HepG2 (cell line): ENCODE data around the gene EPB41L2. TPM values are rescaled to one million over a fixed set of nuclear protein-coding genes. Genes with fewer than 3 reads are reported as not detected.

Experiments
- ATAC-seq: fragments of 200-7000 bp; cut with Tn5 transposase; 3 replicates; pipeline ENCODE4 v1.9.1; 2020; ENCODE audit warnings: mild to moderate bottlenecking, moderate library complexity
- BruUV-seq: library from RNA; stranded (reverse); fragments of 400-500 nt; replicated peaks from 2 replicates; lab custom pipeline; 2021; lab: Mats Ljungman, UMichigan
- CTCF ChIA-PET: fragments of 300-600 bp; formaldehyde crosslinking; extraction: SDS; loops from one replicate; lab custom pipeline; 2021; ENCODE audit warnings: low total read pairs, inconsistent platforms, low intra/inter-chr PET ratio; lab: Yijun Ruan, JAX
- POLR2A ChIA-PET: fragments of 350-600 bp; sonication (Branson Sonifier 250); formaldehyde crosslinking; loops from one replicate; lab custom pipeline; 2020; ENCODE audit warnings: antibody characterized with exemption, inconsistent platforms; lab: Yijun Ruan, JAX
- DNase-seq: peaks from one replicate; pipeline ENCODE4 v3.0.0-alpha.2; 2015; ENCODE audit warnings: low spot score
- FAIRE-seq: peaks from 3 replicates; lab custom pipeline; 2011; peaks lifted over from hg19 to GRCh38; lab: Jason Lieb, UNC
- H2AFZ ChIP-seq: one replicate; pipeline ENCODE4 v1.6.1; 2011; ENCODE audit warnings: low read length, inconsistent platforms
- H3K27ac ChIP-seq: fragments of 300-600 bp; 3 replicates; pipeline ENCODE4 v1.8.0; 2011; ENCODE audit warnings: mixed run types, mild to moderate bottlenecking, mixed read lengths, low read length, inconsistent platforms; ENCODE audit not compliant: insufficient read depth; ENCODE audit errors: extremely low read length
- H3K27me3 ChIP-seq, 2 experiments: fragments of 200-600 bp in 1 of 2; 2 replicates in 1 of 2; 3 replicates in 1 of 2; pipeline versions ENCODE4 v1.6.0 to v1.8.0; 2011; ENCODE audit warnings: low read length in 2 of 2, mild to moderate bottlenecking in 2 of 2, moderate library complexity in 2 of 2, inconsistent platforms in 1 of 2; ENCODE audit not compliant: insufficient read depth in 2 of 2, control insufficient read depth in 1 of 2
- H3K36me3 ChIP-seq, 2 experiments: fragments of 200-600 bp in 1 of 2; replicated peaks in 1 of 2; 2 replicates in 1 of 2; 3 replicates in 1 of 2; pipeline versions ENCODE4 v1.5.1 to v1.8.0; 2011; ENCODE audit warnings: low read length in 2 of 2, inconsistent platforms in 1 of 2; ENCODE audit not compliant: insufficient read depth in 2 of 2, control insufficient read depth in 1 of 2
- H3K4me1 ChIP-seq: 2 replicates; pipeline ENCODE4 v1.5.1; 2012; ENCODE audit warnings: low read length, inconsistent platforms; ENCODE audit not compliant: insufficient read depth
- H3K4me2 ChIP-seq: 2 replicates; pipeline ENCODE4 v1.6.0; 2011; ENCODE audit warnings: low read depth, low read length, inconsistent platforms
- H3K4me3 ChIP-seq, 3 experiments: fragments of 200-600 bp in 1 of 3; sonication (generic), shearing (Covaris generic) in 1 of 3; replicated peaks in 1 of 3; 2 replicates each; pipeline ENCODE4 v1.5.1; 2011 to 2016; ENCODE audit warnings: low read length in 3 of 3, inconsistent platforms in 2 of 3, low read depth in 2 of 3, mild to moderate bottlenecking in 2 of 3, control low read depth in 1 of 3, mixed read lengths in 1 of 3; ENCODE audit not compliant: insufficient read depth in 1 of 3
- H3K79me2 ChIP-seq: one replicate; pipeline ENCODE4 v1.6.1; 2011; ENCODE audit warnings: low read length, inconsistent platforms; ENCODE audit not compliant: insufficient read depth
- H3K9ac ChIP-seq: 2 replicates; pipeline ENCODE4 v1.6.0; 2011; ENCODE audit warnings: mild to moderate bottlenecking, low read depth, low read length, inconsistent platforms; ENCODE audit not compliant: insufficient read depth
- H3K9me3 ChIP-seq: 2 replicates; pipeline ENCODE4 v1.5.1; 2012; ENCODE audit warnings: mild to moderate bottlenecking, low read length
- H4K20me1 ChIP-seq: 2 replicates; pipeline ENCODE4 v1.6.0; 2011; ENCODE audit warnings: inconsistent platforms, mild to moderate bottlenecking, low read length, moderate library complexity; ENCODE audit not compliant: insufficient read depth
- ATRX ChIP-seq: sonication (generic); formaldehyde crosslinking; IDR thresholded peaks from 2 replicates; pipeline ENCODE4 v1.4.0; 2020; ENCODE audit warnings: missing genetic modification reagents, borderline replicate concordance
- HMGXB3 ChIP-seq: sonication (generic); formaldehyde crosslinking; IDR thresholded peaks from 2 replicates; pipeline ENCODE4 v1.4.0; 2020; ENCODE audit warnings: missing genetic modification reagents, borderline replicate concordance
- HNRNPL ChIP-seq: fragments of 200-400 bp; formaldehyde crosslinking; IDR thresholded peaks from 2 replicates; pipeline ENCODE4 v1.6.1; 2017; ENCODE audit warnings: mild to moderate bottlenecking, low read depth, low read length
- IKZF1 ChIP-seq: fragments of 450-650 bp; IDR thresholded peaks from 2 replicates; pipeline ENCODE4 v1.7.1; 2016
- MAF1 ChIP-seq: sonication (generic); formaldehyde crosslinking; IDR thresholded peaks from 2 replicates; pipeline ENCODE4 v1.5.0; 2020; ENCODE audit warnings: missing genetic modification reagents, borderline replicate concordance
- MTF2 ChIP-seq: sonication (generic); formaldehyde crosslinking; IDR thresholded peaks from 2 replicates; pipeline ENCODE4 v1.5.0; 2020; ENCODE audit warnings: missing genetic modification reagents, borderline replicate concordance
- RAD51 ChIP-seq: fragments of 450-650 bp; IDR thresholded peaks from 2 replicates; pipeline ENCODE4 v1.6.1; 2016; ENCODE audit warnings: borderline replicate concordance
- SNAPC5 ChIP-seq: sonication (generic); formaldehyde crosslinking; IDR thresholded peaks from 2 replicates; pipeline ENCODE4 v1.8.1; 2023; ENCODE audit warnings: mild to moderate bottlenecking, missing genetic modification reagents, borderline replicate concordance
- ZKSCAN5 ChIP-seq: sonication (generic); formaldehyde crosslinking; IDR thresholded peaks from 2 replicates; pipeline ENCODE4 v1.5.1; 2020; ENCODE audit warnings: mild to moderate bottlenecking, missing genetic modification reagents
- ZNF124 ChIP-seq: sonication (generic); formaldehyde crosslinking; IDR thresholded peaks from 2 replicates; pipeline ENCODE4 v1.4.0; 2020; ENCODE audit warnings: missing genetic modification reagents
- ZNF484 ChIP-seq: sonication (generic); formaldehyde crosslinking; IDR thresholded peaks from 2 replicates; pipeline ENCODE4 v1.5.1; 2020; ENCODE audit warnings: mild to moderate bottlenecking, low read depth, missing genetic modification reagents, borderline replicate concordance
- ZNF567 ChIP-seq: sonication (generic); formaldehyde crosslinking; IDR thresholded peaks from 2 replicates; pipeline ENCODE4 v1.8.1; 2023; ENCODE audit warnings: mild to moderate bottlenecking, missing genetic modification reagents, borderline replicate concordance
- ZNF670 ChIP-seq: sonication (generic); formaldehyde crosslinking; IDR thresholded peaks from 2 replicates; pipeline ENCODE4 v1.8.0; 2022; ENCODE audit warnings: mild to moderate bottlenecking, missing genetic modification reagents, borderline replicate concordance
- ZNF724P ChIP-seq: sonication (generic); formaldehyde crosslinking; IDR thresholded peaks from 2 replicates; pipeline ENCODE4 v1.8.0; 2022; ENCODE audit warnings: missing genetic modification reagents, borderline replicate concordance
- ZNF784 ChIP-seq: sonication (generic); formaldehyde crosslinking; IDR thresholded peaks from 2 replicates; pipeline ENCODE4 v1.5.1; 2020; ENCODE audit warnings: missing genetic modification reagents, mild to moderate bottlenecking, borderline replicate concordance
- WGBS: methylation state at CpG from one replicate; pipeline ENCODE4 v1.1.6; 2017; ENCODE audit warnings: low lambda C conversion rate; 5-methylcytosine and 5-hydroxymethylcytosine counted together
- in situ Hi-C: cut with HindIII; loops from 2 replicates; pipeline ENCODE4 v1.10.0; 2017; ENCODE audit warnings: low pct_unique_long_range_greater_than_20kb; ENCODE audit not compliant: extremely low pct_ligation_motif_present
- intact Hi-C: fragments of 100-400 bp; cut with micrococcal nuclease; formaldehyde crosslinking; loops from one replicate; pipeline ENCODE4 v1.10.0; 2022; ENCODE audit not compliant: unreplicated experiment
- polyA plus RNA-seq, 8 experiments: library from polyadenylated mRNA; depleted of rRNA in 3 of 8; stranded (reverse) in 7 of 8; unstranded in 1 of 8; fragments of >200 nt; fragmentation: Illumina TruSeq in 4 of 8; extraction: Trizol in 4 of 8; gene quantifications; 2 replicates each; pipeline versions ENCODE4 v1.2.1 to v1.2.3, GENCODE V29; 2011 to 2016; ENCODE audit warnings: low read depth in 4 of 8, missing spikeins in 1 of 8, mixed read lengths in 1 of 8; ENCODE audit not compliant: insufficient read depth in 1 of 8
- total RNA-seq, 5 experiments: library from RNA; depleted of rRNA; stranded (reverse); fragments of >200 nt; fragmentation: Illumina TruSeq; extraction: Trizol; gene quantifications; 2 replicates each; pipeline ENCODE4 v1.2.3, GENCODE V29; 2016; ENCODE audit warnings: low read depth in 1 of 5

EPB41L2 gene
- total and polyA plus RNA-seq, 2 of the 13 experiments (the other 11 are each of a cell fraction or from before 2014, with no cell fraction given) = 41.7 to 56.4 TPM

GRCh38 chr6:130882370-130882769 lies 180.7 kb downstream of the EPB41L2 start:
- no TSS peak for BruUV-seq
- H3K9ac ChIP-seq = no peak overlapping the region
- intact Hi-C loops (loop anchor here (10.0 kb wide), 1 partner anchor 312 kb away; no protein-coding TSS in a partner anchor), in situ Hi-C loops (loop anchor here (10.0 kb wide), 1 partner anchor 652 kb away; no protein-coding TSS in a partner anchor)
- ChIA-PET POLR2A (no interaction called here), CTCF (no interaction called here)
- no peaks in the 10 kb centered on the region for H3K27me3 ChIP-seq
- peaks cover 10 to 38% of the 10 kb centered on the region in 2 experiments for H3K36me3 ChIP-seq
- no peak for ATAC-seq
- TF ChIP-seq IKZF1 (no peak), ZNF724P (CRISPR knock-in tag) (no peak), ATRX (CRISPR knock-in tag) (no peak), HMGXB3 (CRISPR knock-in tag) (no peak), ZNF784 (no peak), MAF1 (CRISPR knock-in tag) (no peak), HNRNPL (no peak), ZNF670 (no peak), ZNF124 (CRISPR knock-in tag) (no peak), ZNF567 (CRISPR knock-in tag) (no peak), MTF2 (no peak), ZKSCAN5 (CRISPR knock-in tag) (no peak), SNAPC5 (CRISPR knock-in tag) (no peak), RAD51 (no peak), ZNF484 (CRISPR knock-in tag) (no peak)
- H2AFZ ChIP-seq = no peak overlapping the region
- no peak overlapping the region for H3K4me2 ChIP-seq
- FAIRE-seq = no peak
- WGBS = 96% methylated on average over 4 of the region's 4 CpGs
- H3K9me3 ChIP-seq = no peaks in the 10 kb centered on the region
- H3K4me3 ChIP-seq = no peak overlapping the region
- peaks cover 5% of the 10 kb centered on the region; the same call in 1 of the 2 replicates for H3K4me1 ChIP-seq
- H3K79me2 ChIP-seq = no peaks in the 10 kb centered on the region
- no peak for DNase-seq
- no peaks in the 10 kb centered on the region for H4K20me1 ChIP-seq
- no peak overlapping the region for H3K27ac ChIP-seq
